Pancreas (tissue), 10 donors: ENCODE measurements around the gene UBP1. TPM values are rescaled to one million over a fixed set of nuclear protein-coding genes. Genes with fewer than 3 reads are reported as not detected.
"Not testable (repeated sequence)": the region's sequence is repeated elsewhere in the genome, so short reads cannot be mapped to it uniquely, and the experiment has no call there.

ENCODE experiments used
- ATAC-seq, 4 donors: fragments of 200-7000 bp; cut with Tn5 transposase; one replicate each; pipeline versions ENCODE4 v1.8.0 to v1.9.1; 2020; ENCODE audit warnings: mild to moderate bottlenecking in 4 of 4, moderate library complexity in 4 of 4
- DNase-seq, 6 donors: peaks; one replicate each; pipeline ENCODE4 v3.0.0-alpha.2; 2020
- FAIRE-seq: peaks from 2 replicates; lab custom pipeline; 2012; peaks lifted over from hg19 to GRCh38; lab: Jason Lieb, UNC
- H3K27ac ChIP-seq, 4 donors: fragments of 200-600 bp; sonication (generic); 1 replicate in 3 of 4; 2 replicates in 1 of 4; pipeline versions ENCODE4 v1.5.0 to v1.8.0; 2020
- H3K27me3 ChIP-seq, 4 donors: fragments of 200-600 bp; one replicate each; pipeline ENCODE4 v1.8.0; 2021
- H3K36me3 ChIP-seq, 3 donors: fragments of 200-600 bp; sonication (generic) in 1 of 3; one replicate each; pipeline versions ENCODE4 v1.5.0 to v1.8.0; 2020 to 2021
- H3K4me1 ChIP-seq, 3 donors: fragments of 200-600 bp; one replicate each; pipeline ENCODE4 v1.8.0; 2021
- H3K4me3 ChIP-seq, 4 donors: fragments of 200-600 bp; sonication (generic) in 2 of 4; one replicate each; pipeline versions ENCODE4 v1.5.0 to v1.8.0; 2020 to 2021
- H3K9me3 ChIP-seq, 4 donors: fragments of 200-600 bp; one replicate each; pipeline ENCODE4 v1.8.0; 2021
- WGBS, 2 donors: extraction: QIAGEN DNeasy Blood & Tissue Kit; methylation state at CpG; one replicate each; pipeline ENCODE4 v1.1.7; 2013; 5-methylcytosine and 5-hydroxymethylcytosine counted together
- intact Hi-C, 3 donors: fragments of 100-400 bp; cut with DNase I; formaldehyde crosslinking; loops; one replicate each; pipeline versions ENCODE4 v1.11.1 to v1.14.2; 2022
- polyA plus RNA-seq, 2 donors: library from polyadenylated mRNA; stranded (reverse); fragments of 200-250 nt; gene quantifications; one replicate each; pipeline ENCODE4 v1.2.3, GENCODE V29; 2013
- total RNA-seq, 6 donors: library from RNA; stranded (reverse); fragmentation: NEBNext Ultra II Directional in 4 of 6; extraction: Animal tissue kit (Norgen Biotek cat#: 25700) in 4 of 6; gene quantifications; one replicate each; pipeline versions ENCODE4 v1.2.1 to v1.2.4, GENCODE V29; 2021 to 2023
- TF ChIP-seq, protein P1 (sequence below), 4 donors: fragments of 200-600 bp; sonication (generic) in 3 of 4; IDR thresholded peaks; one replicate each; pipeline versions ENCODE4 v1.5.0 to v1.8.0; 2021; ENCODE audit warnings: antibody characterized with exemption in 4 of 4
- donor health status: healthy with polysubstance abuse.
- donor health status: DM: no; HTN: no; CAD: no; lungs with moderate emphysema.
- donor health status: DM: no; HTN: no; CAD: no.
- donor health status: control.
- donor health status: control.
- donor health status: Bipolar disorder and iron deficiency.
- donor health status: DM: yes; HTN: yes; CAD: no.
- donor health status: DM: no; HTN: no; CAD: no.
- donor health status: DM: no; HTN: no; CAD: no.
- donor health status: DM: yes; HTN: yes; CAD: no.

The UBP1 gene
- total and polyA plus RNA-seq, 8 donors: 16.1 to 42.9 (median 21.7) TPM

DNA sequence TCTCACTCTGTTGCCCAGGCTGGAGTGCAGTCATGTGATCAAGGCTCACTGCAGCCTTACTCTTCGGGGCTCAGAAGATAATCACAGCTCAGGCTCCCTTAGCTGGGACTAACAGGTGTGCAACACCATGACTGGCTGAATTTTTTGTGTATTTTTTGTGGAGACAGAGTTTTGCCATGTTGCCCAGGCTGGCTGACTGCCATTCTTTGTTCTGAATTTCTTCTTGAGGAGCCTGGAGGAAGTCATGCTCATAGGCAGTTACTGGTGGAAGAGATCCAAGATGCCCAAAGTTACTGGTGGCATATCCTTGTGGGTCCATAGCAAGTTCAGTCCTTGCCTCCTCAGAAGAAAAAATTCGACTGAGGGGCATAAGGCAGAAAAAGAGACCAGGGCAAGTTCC lies 16.6 kb upstream of the UBP1 start:
- no peak for ATAC-seq
- no peak overlapping the region for H3K27ac ChIP-seq
- H3K4me3 ChIP-seq: no peak overlapping the region
- no peaks in the 10 kb centered on the region for H3K4me1 ChIP-seq
- TF ChIP-seq, protein P1, sequence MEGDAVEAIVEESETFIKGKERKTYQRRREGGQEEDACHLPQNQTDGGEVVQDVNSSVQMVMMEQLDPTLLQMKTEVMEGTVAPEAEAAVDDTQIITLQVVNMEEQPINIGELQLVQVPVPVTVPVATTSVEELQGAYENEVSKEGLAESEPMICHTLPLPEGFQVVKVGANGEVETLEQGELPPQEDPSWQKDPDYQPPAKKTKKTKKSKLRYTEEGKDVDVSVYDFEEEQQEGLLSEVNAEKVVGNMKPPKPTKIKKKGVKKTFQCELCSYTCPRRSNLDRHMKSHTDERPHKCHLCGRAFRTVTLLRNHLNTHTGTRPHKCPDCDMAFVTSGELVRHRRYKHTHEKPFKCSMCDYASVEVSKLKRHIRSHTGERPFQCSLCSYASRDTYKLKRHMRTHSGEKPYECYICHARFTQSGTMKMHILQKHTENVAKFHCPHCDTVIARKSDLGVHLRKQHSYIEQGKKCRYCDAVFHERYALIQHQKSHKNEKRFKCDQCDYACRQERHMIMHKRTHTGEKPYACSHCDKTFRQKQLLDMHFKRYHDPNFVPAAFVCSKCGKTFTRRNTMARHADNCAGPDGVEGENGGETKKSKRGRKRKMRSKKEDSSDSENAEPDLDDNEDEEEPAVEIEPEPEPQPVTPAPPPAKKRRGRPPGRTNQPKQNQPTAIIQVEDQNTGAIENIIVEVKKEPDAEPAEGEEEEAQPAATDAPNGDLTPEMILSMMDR (IDR thresholded peaks at IDR 0.05): no peak
- no peak for FAIRE-seq
- no peaks in the 10 kb centered on the region for H3K36me3 ChIP-seq
- WGBS, 2 donors: 64 to 80% methylated on average over 2 of the region's 2 CpGs
- no peaks in the 10 kb centered on the region for H3K27me3 ChIP-seq
- H3K9me3 ChIP-seq: no peaks in the 10 kb centered on the region
- no peak for DNase-seq
- intact Hi-C loops: no loop called here

DNA sequence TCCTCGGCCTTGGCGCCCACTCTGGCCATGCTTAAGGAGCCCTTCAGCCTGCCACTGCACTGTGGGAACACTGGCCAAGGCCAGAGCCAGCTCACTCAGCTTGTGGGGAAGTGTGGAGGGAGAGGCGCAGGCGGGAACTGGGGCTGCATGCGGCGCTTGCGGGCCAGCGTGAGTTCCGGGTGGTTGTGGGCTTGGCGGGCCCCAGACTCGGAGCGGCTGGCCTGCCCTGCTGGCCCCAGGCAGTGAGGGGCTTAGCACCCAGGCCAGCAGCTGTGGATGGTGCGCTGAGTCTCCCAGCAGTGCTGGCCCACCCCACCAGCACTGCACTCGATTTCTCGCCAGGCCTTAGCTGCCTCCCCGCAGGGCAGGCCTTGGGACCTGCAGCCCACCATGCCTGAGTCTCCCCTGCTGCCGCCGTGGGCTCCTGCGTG lies 13.1 kb upstream of the UBP1 start:
- TF ChIP-seq, protein P1 (IDR thresholded peaks at IDR 0.05): no peak
- Histone ChIP-seq H3K4me1 (no peaks in the 10 kb centered on the region), H3K27ac (no peak overlapping the region), H3K9me3 (no peaks in the 10 kb centered on the region), H3K36me3 (no peaks in the 10 kb centered on the region), H3K4me3 (no peak overlapping the region), H3K27me3 (no peaks in the 10 kb centered on the region)
- intact Hi-C loops: no loop called here
- WGBS, 2 donors: 95 to 97% methylated on average over 19 of the region's 19 CpGs
- ATAC-seq (no peak), DNase-seq (peak in 1 of 6 donors; percentile 57), FAIRE-seq (no peak)

DNA sequence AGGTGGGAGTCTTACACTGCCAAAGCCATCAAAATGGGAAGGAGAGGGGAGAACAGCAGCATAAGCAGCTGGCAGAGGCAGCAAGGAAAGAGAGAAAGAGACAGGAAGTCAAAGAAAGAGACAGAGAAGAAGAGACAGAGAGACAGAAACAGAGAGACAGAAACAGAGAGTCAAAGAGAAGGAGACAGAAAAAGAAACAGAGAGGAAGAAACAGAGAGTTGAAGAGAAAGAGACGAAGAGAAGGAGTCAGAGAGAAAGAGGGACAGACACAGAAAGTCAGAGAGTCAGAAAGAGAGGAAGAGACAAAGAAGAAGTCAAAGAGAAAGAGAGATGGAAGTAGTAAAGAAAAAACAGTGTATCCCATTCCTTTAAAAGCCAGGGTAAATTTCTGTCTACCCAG lies 11.8 kb upstream of the UBP1 start:
- 91 to 95% methylated on average over 1 of the region's 1 CpG for WGBS, 2 donors
- H3K27me3 ChIP-seq, H3K27ac ChIP-seq, H3K36me3 ChIP-seq, ATAC-seq, H3K4me3 ChIP-seq, FAIRE-seq, DNase-seq, H3K4me1 ChIP-seq, intact Hi-C loops, H3K9me3 ChIP-seq: not testable (repeated sequence)

DNA sequence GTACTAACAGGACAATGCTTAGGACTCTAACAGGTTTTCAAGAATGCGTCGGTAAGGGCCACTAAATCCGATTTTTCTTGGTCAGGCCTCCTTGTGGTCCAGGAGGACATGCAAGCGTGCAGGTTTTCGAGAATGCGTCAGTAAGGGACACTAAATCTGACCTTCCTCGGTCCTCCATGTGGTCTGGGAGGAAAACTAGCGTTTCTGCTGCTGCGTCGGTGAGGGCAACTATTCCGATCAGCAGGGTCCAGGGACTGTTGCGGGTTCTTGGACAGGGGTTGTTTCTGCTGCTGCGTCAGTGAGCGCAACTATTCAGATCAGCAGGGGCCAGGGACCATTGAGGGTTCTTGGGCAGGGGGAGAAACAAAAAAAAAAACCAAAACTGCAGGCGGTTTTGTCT lies 7.8 kb upstream of the UBP1 start:
- ATAC-seq: no peak
- no peak overlapping the region for H3K4me3 ChIP-seq
- H3K36me3 ChIP-seq: no peaks in the 10 kb centered on the region
- no peak overlapping the region for H3K27ac ChIP-seq
- no peak for FAIRE-seq
- TF ChIP-seq, protein P1 (IDR thresholded peaks at IDR 0.05): no peak
- H3K27me3 ChIP-seq: no peaks in the 10 kb centered on the region
- no peaks in the 10 kb centered on the region for H3K4me1 ChIP-seq
- 92 to 93% methylated on average over 15 of the region's 15 CpGs for WGBS, 2 donors
- no peak for DNase-seq
- no peaks in the 10 kb centered on the region for H3K9me3 ChIP-seq
- intact Hi-C loops: no loop called here

DNA sequence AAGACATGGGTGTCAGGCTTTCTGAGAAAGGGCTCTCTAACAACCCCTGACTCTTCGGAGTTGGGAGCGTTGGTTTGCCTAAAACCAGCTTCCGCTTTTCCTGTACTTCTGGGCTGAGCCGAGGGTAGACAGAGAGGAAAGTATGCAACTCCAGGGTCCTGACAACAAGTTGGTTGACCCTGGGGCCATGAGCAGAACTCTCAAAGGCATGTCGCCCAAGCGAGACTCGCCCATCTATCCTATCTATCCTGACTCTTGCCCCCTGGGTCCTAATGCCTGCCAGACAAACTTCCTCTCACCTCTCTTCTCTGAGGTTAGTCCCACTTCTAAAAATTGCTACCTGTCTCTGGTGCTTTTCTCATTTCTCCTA lies 7.0 kb upstream of the UBP1 start:
- intact Hi-C loops: not testable (repeated sequence)
- 89 to 94% methylated on average over 7 of the region's 7 CpGs for WGBS, 2 donors

DNA sequence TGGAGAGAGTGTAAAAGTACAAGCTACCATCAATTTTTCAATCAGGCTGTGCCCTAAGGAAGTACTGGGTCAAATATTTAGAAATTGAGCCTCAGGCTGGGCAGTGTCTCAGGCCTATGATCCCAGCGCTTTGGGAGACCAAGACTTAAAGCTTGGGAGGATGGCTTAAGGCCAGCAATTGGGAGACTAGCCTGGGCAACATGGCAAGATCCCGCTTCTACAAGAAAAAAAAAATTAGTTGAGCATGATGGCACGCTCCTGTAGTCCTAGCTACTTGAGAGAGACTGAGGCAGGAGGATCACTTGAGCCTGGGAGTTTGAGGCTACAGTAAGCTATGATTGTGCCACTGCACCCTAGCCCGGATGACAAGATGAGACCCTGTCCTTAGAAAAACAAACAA lies 2.0 kb upstream of the UBP1 start:
- 84 to 99% methylated on average over 4 of the region's 4 CpGs for WGBS, 2 donors
- FAIRE-seq: no peak
- peak overlapping the region; percentile 82 to 98 (median 98) for H3K27ac ChIP-seq

More for the DNA sequence above, 7.0 kb upstream of the UBP1 start:
- not testable (repeated sequence) for H3K4me3 ChIP-seq, FAIRE-seq, H3K9me3 ChIP-seq, H3K4me1 ChIP-seq, ATAC-seq, H3K27me3 ChIP-seq, H3K27ac ChIP-seq, H3K36me3 ChIP-seq, DNase-seq

More for the DNA sequence above, 2.0 kb upstream of the UBP1 start:
- DNase-seq: no peak
- no peaks in the 10 kb centered on the region for H3K27me3 ChIP-seq
- H3K36me3 ChIP-seq: no peaks in the 10 kb centered on the region
- TF ChIP-seq, protein P1 (IDR thresholded peaks at IDR 0.05): no peak
- intact Hi-C loops: no loop called here
- H3K4me1 ChIP-seq: peaks cover 7 to 15% (median 12%) of the 10 kb centered on the region in 3 donors
- no peak overlapping the region for H3K4me3 ChIP-seq
- ATAC-seq: no peak
- no peaks in the 10 kb centered on the region for H3K9me3 ChIP-seq
